Ascending aorta (tissue), 2 donors: Measurements from ENCODE around the gene YWHAE. TPM values are rescaled to one million over a fixed set of nuclear protein-coding genes. Genes with fewer than 3 reads are reported as not detected.
"Not testable (repeated sequence)": the region's sequence is repeated elsewhere in the genome, so short reads cannot be mapped to it uniquely, and the experiment has no call there.

Source experiments
- DNase-seq, 2 donors: peaks; one replicate each; pipeline ENCODE4 v3.0.0-alpha.2; 2019; ENCODE audit warnings: low spot score in 2 of 2
- H3K27ac ChIP-seq, 2 donors: fragments of 200-600 bp; sonication (generic); one replicate each; pipeline ENCODE4 v1.5.1; 2016 to 2017; ENCODE audit warnings: mild to moderate bottlenecking in 1 of 2
- H3K27me3 ChIP-seq: fragments of 200-600 bp; sonication (generic); one replicate; pipeline ENCODE4 v1.5.1; 2017
- H3K36me3 ChIP-seq, 2 donors: fragments of 200-600 bp; sonication (generic); one replicate each; pipeline ENCODE4 v1.5.1; 2016
- H3K4me1 ChIP-seq, 2 donors: fragments of 200-600 bp; sonication (generic); one replicate each; pipeline ENCODE4 v1.5.1; 2016 to 2017; ENCODE audit warnings: mild to moderate bottlenecking in 1 of 2
- H3K4me3 ChIP-seq, 2 donors: fragments of 200-600 bp; sonication (generic); one replicate each; pipeline ENCODE4 v1.5.1; 2016 to 2017; ENCODE audit warnings: mild to moderate bottlenecking in 1 of 2
- H3K9me3 ChIP-seq, 2 donors: fragments of 200-600 bp; sonication (generic); one replicate each; pipeline ENCODE4 v1.5.1; 2016
- CTCF ChIP-seq, 3 experiments: fragments of 200-600 bp in 2 of 3; fragments of 450-650 bp in 1 of 3; sonication (generic) in 2 of 3; IDR thresholded peaks; one replicate each; pipeline ENCODE4 v1.5.1; 2016 to 2019; ENCODE audit warnings: antibody characterized with exemption in 3 of 3, mild to moderate bottlenecking in 1 of 3, moderate library complexity in 1 of 3
- intact Hi-C: fragments of 100-400 bp; cut with DNase I; formaldehyde crosslinking; loops from one replicate; pipeline ENCODE4 v1.15.1; 2023
- total RNA-seq: library from RNA; depleted of rRNA; stranded (reverse); fragments of >200 nt; gene quantifications from one replicate; pipeline ENCODE4 v1.1.0, GENCODE V29; 2016

Gene YWHAE
- total RNA-seq, 1 donor from 2014 or later = 261 TPM

- no peak overlapping the region for H3K4me3 ChIP-seq
- H3K27ac ChIP-seq = peak overlapping the region in 1 of 2 donors; percentile 44
- peaks cover 35 to 52% of the 10 kb centered on the region in 2 donors for H3K36me3 ChIP-seq
- no peak for TF ChIP-seq CTCF (IDR thresholded peaks at IDR 0.05)
- intact Hi-C loops = loop anchor here (10.0 kb wide), 1 partner anchor 264 kb away; the partner anchor contains the start of gene SLC43A2
- H3K4me1 ChIP-seq = peaks cover 4 to 35% of the 10 kb centered on the region in 2 donors
- DNase-seq = no peak
- H3K27me3 ChIP-seq = no peaks in the 10 kb centered on the region
- no peaks in the 10 kb centered on the region for H3K9me3 ChIP-seq
Measured at GRCh38 chr17:1360975-1361374, 39.0 kb downstream of the YWHAE start.

GRCh38 chr17:1360315-1360714 lies 39.7 kb downstream of the YWHAE start:
- peak in 1 of 2 donors; percentile 69 for DNase-seq
- not testable (repeated sequence) for H3K4me3 ChIP-seq, H3K27me3 ChIP-seq, H3K9me3 ChIP-seq
- Histone ChIP-seq H3K36me3 (peaks cover 40 to 54% of the 10 kb centered on the region in 2 donors), H3K4me1 (peaks cover 0 to 30% of the 10 kb centered on the region in 2 donors), H3K27ac (peak overlapping the region in 1 of 2 donors; percentile 44)
- intact Hi-C loops = loop anchor here (10.0 kb wide), 1 partner anchor 264 kb away; the partner anchor contains the start of gene SLC43A2

- no peak for DNase-seq
- H3K4me3 ChIP-seq = no peak overlapping the region
- intact Hi-C loops = no loop called here
- H3K27ac ChIP-seq = no peak overlapping the region
- H3K36me3 ChIP-seq = peaks cover 66 to 68% of the 10 kb centered on the region in 2 donors
- no peaks in the 10 kb centered on the region for H3K9me3 ChIP-seq
- H3K27me3 ChIP-seq = no peaks in the 10 kb centered on the region
- no peaks in the 10 kb centered on the region for H3K4me1 ChIP-seq
- TF ChIP-seq CTCF (IDR thresholded peaks at IDR 0.05) = no peak
Measured at GRCh38 chr17:1354030-1354429, 46.0 kb downstream of the YWHAE start.

GRCh38 chr17:1352530-1352929 lies 47.5 kb downstream of the YWHAE start:
- peaks cover 58 to 60% of the 10 kb centered on the region in 2 donors for H3K36me3 ChIP-seq

GRCh38 chr17:1351971-1352370 lies 48.1 kb downstream of the YWHAE start:
- TF ChIP-seq CTCF (IDR thresholded peaks at IDR 0.05) = no peak
- DNase-seq = no peak
- Histone ChIP-seq H3K36me3 (peaks cover 55 to 57% of the 10 kb centered on the region in 2 donors), H3K9me3 (no peaks in the 10 kb centered on the region), H3K4me1 (no peaks in the 10 kb centered on the region), H3K27me3 (no peaks in the 10 kb centered on the region), H3K27ac (no peak overlapping the region), H3K4me3 (no peak overlapping the region)
- intact Hi-C loops = no loop called here

More at GRCh38 chr17:1352530-1352929, 47.5 kb downstream of the YWHAE start:
- H3K9me3 ChIP-seq, intact Hi-C loops, H3K27me3 ChIP-seq, DNase-seq, H3K27ac ChIP-seq, H3K4me1 ChIP-seq, H3K4me3 ChIP-seq: not testable (repeated sequence)

- H3K27ac ChIP-seq = no peak overlapping the region
- TF ChIP-seq CTCF (IDR thresholded peaks at IDR 0.05) = no peak
- H3K36me3 ChIP-seq = peaks cover 50 to 57% of the 10 kb centered on the region in 2 donors
- H3K4me1 ChIP-seq = no peaks in the 10 kb centered on the region
- no peaks in the 10 kb centered on the region for H3K9me3 ChIP-seq
- no peaks in the 10 kb centered on the region for H3K27me3 ChIP-seq
- intact Hi-C loops = no loop called here
- no peak overlapping the region for H3K4me3 ChIP-seq
- DNase-seq = no peak
Measured at GRCh38 chr17:1351275-1351674, 48.7 kb downstream of the YWHAE start.
